Measurements from ENCODE around the gene ZNF723. TPM values are rescaled to one million over a fixed set of nuclear protein-coding genes. Genes with fewer than 3 reads are reported as not detected.
"Not testable (repeated sequence)": the region's sequence is repeated elsewhere in the genome, so short reads cannot be mapped to it uniquely, and the experiment has no call there.

The ZNF723 gene
- total and polyA plus RNA-seq, 2 experiments from 2014 or later, result not detected

DNA sequence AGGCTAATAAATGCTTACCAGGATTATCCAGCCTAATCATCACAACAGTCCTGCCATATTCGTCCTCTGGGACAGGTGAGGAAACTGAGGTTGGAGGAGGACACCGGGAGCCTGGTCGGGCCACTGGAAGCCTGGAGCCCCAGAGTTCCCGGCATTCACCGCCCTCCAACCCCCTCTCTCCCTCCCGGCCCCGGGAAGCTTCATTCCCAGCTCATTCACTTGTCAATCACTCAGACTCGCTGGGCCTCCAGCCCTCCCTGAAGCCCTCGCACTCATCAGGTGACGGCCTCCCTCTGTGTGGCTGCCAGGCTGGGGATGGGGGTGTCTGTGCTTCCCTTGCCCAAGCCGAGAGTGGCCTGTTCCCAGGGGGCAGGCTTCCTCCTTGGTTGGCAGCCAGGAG lies 25.7 kb upstream of the ZNF723 start:
- 87% methylated on average over 11 of the region's 11 CpGs for WGBS (ENCODE audit: low lambda C conversion rate, missing lambda C conversion rate)
- H3K9me3 ChIP-seq (ENCODE audit: low read depth), result no peaks in the 10 kb centered on the region
- TF ChIP-seq EZH2phosphoT487 (IDR thresholded peaks at IDR 0.05; ENCODE audit: low read depth, severe bottlenecking, unreplicated experiment), result no peak

DNA sequence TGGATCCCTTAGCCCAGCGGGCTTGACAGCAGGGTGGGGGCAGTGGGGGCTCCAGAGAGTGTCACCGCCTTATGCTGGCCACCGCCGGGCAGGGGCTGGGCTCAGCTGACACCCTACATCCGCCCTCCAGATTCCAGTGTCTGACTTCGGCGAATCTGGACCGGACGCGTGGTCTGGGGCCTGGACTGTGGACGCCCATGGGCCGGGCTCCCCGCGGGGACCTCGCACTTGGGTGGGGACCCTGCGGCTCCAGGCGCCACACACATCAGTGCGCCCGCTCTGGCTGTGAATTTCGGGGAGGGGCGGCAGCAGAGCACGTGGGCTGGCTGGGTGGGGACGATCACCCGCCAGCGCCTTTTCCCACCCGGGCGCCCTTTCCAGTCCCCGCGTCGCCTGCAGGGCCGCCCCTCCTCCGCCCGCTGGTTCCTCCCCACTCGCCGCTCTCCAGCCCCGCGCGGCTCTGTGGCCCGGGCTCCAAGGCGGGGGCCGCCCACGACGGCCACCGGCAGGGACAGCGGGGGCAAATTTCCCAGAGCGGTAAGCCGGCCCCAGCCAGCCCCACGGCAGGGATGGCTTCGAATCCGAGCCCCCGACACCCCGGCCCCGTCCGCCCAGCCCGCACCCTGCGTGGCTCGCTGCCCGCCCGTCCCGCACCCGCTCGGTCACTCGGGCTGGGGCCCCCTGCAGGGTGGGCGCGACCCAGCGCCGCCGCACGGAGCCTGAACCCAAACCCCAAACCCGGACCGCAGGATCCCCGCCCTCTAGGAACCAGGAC lies 24.8 kb upstream of the ZNF723 start:
- no peaks in the 10 kb centered on the region for H3K27me3 ChIP-seq
- no peaks in the 10 kb centered on the region for H4K20me1 ChIP-seq (ENCODE audit: insufficient read depth, poor library complexity, severe bottlenecking)
- no peaks in the 10 kb centered on the region for H3K79me2 ChIP-seq
- TF ChIP-seq, protein P1, sequence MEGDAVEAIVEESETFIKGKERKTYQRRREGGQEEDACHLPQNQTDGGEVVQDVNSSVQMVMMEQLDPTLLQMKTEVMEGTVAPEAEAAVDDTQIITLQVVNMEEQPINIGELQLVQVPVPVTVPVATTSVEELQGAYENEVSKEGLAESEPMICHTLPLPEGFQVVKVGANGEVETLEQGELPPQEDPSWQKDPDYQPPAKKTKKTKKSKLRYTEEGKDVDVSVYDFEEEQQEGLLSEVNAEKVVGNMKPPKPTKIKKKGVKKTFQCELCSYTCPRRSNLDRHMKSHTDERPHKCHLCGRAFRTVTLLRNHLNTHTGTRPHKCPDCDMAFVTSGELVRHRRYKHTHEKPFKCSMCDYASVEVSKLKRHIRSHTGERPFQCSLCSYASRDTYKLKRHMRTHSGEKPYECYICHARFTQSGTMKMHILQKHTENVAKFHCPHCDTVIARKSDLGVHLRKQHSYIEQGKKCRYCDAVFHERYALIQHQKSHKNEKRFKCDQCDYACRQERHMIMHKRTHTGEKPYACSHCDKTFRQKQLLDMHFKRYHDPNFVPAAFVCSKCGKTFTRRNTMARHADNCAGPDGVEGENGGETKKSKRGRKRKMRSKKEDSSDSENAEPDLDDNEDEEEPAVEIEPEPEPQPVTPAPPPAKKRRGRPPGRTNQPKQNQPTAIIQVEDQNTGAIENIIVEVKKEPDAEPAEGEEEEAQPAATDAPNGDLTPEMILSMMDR (IDR thresholded peaks at IDR 0.05; ENCODE audit: poor library complexity), result no peak
- TF ChIP-seq EZH2 (IDR thresholded peaks at IDR 0.05; ENCODE audit: borderline replicate concordance) (no peak), EZH2phosphoT487 (IDR thresholded peaks at IDR 0.05; ENCODE audit: low read depth, severe bottlenecking, unreplicated experiment) (no peak)
- no peaks in the 10 kb centered on the region for H3K9me3 ChIP-seq (ENCODE audit: low read depth)
- H3K9me2 ChIP-seq (replicated peaks; ENCODE audit: insufficient read depth), result no peaks in the 10 kb centered on the region
- no peak overlapping the region for H3K4me3 ChIP-seq
- DNase-seq (ENCODE audit: low spot score), result no peak
- H3K27ac ChIP-seq, result no peak overlapping the region
- WGBS (ENCODE audit: low lambda C conversion rate, missing lambda C conversion rate), result 95% methylated on average over 25 of the region's 72 CpGs
- H3K4me2 ChIP-seq, result no peak overlapping the region
- H3K4me1 ChIP-seq (ENCODE audit: insufficient read depth), result no peaks in the 10 kb centered on the region
- H3K36me3 ChIP-seq (replicated peaks; ENCODE audit: insufficient read depth, low read depth), result no peaks in the 10 kb centered on the region
- no peak overlapping the region for H2AFZ ChIP-seq

More for the DNA sequence above, 25.7 kb upstream of the ZNF723 start:
- Histone ChIP-seq H3K36me3 (replicated peaks; ENCODE audit: insufficient read depth, low read depth) (no peaks in the 10 kb centered on the region), H3K4me1 (ENCODE audit: insufficient read depth) (no peaks in the 10 kb centered on the region), H3K4me2 (no peak overlapping the region), H3K4me3 (no peak overlapping the region), H3K9me2 (replicated peaks; ENCODE audit: insufficient read depth) (no peaks in the 10 kb centered on the region), H3K79me2 (no peaks in the 10 kb centered on the region), H3K27me3 (no peaks in the 10 kb centered on the region), H3K27ac (no peak overlapping the region), H2AFZ (no peak overlapping the region), H4K20me1 (ENCODE audit: insufficient read depth, poor library complexity, severe bottlenecking) (no peaks in the 10 kb centered on the region)
- no peak for DNase-seq (ENCODE audit: low spot score)

DNA sequence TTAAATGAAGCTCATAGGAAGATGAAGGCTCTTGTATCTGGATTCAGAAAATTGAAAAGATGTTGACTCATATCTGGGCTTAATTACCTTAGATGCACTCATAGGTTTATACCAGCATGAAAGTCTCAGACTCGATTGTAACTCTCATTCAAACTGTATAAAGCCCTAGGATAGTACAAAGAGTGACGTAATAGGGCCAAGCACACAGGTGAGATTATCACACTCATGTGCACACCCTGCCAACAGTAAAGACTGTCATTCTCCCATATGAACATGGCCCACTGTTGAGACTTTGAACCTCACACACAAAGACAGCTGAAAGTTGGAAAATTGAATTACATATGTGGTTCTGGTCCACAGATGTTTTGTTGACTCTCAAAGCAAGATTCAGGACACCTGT lies 18.0 kb upstream of the ZNF723 start:
- 78% methylated on average over 2 of the region's 2 CpGs for WGBS (ENCODE audit: low lambda C conversion rate, missing lambda C conversion rate)

DNA sequence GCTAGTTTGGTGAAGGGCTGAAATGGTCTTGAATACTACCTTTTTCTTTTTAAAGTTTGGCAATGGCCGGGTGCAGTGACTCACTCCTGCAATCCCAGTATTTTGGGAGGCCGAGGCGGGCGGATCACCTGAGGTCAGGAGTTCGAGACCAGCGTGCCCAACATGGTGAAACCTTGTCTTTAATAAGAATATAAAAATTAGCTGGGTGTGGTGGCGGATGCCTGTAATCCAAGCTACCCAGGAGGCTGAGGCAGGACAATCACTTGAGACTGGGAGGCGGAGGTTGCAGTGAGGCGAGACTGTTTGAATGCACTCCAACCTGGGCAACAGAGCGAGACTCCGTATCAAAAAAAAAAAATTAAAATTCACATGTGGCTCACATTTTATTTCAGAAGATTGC lies 880 bp upstream of the ZNF723 start:
- no peak for TF ChIP-seq EZH2 (IDR thresholded peaks at IDR 0.05; ENCODE audit: borderline replicate concordance)
- Histone ChIP-seq H3K9me3 (ENCODE audit: low read depth) (peaks cover 3% of the 10 kb centered on the region), H2AFZ (no peak overlapping the region), H3K4me1 (ENCODE audit: insufficient read depth) (no peaks in the 10 kb centered on the region), H3K27ac (no peak overlapping the region), H3K4me2 (no peak overlapping the region), H3K9me2 (replicated peaks; ENCODE audit: insufficient read depth) (no peaks in the 10 kb centered on the region), H3K27me3 (no peaks in the 10 kb centered on the region), H4K20me1 (ENCODE audit: insufficient read depth, poor library complexity, severe bottlenecking) (no peaks in the 10 kb centered on the region), H3K4me3 (no peak overlapping the region), H3K36me3 (replicated peaks; ENCODE audit: insufficient read depth, low read depth) (no peaks in the 10 kb centered on the region), H3K79me2 (no peaks in the 10 kb centered on the region)
- WGBS (ENCODE audit: low lambda C conversion rate, missing lambda C conversion rate), result 89% methylated on average over 11 of the region's 11 CpGs
- no peak for DNase-seq (ENCODE audit: low spot score)

More for the DNA sequence above, 18.0 kb upstream of the ZNF723 start:
- Histone ChIP-seq H3K4me2 (no peak overlapping the region), H3K9me2 (replicated peaks; ENCODE audit: insufficient read depth) (no peaks in the 10 kb centered on the region), H3K27me3 (no peaks in the 10 kb centered on the region), H2AFZ (no peak overlapping the region), H4K20me1 (ENCODE audit: insufficient read depth, poor library complexity, severe bottlenecking) (no peaks in the 10 kb centered on the region), H3K4me3 (no peak overlapping the region), H3K4me1 (ENCODE audit: insufficient read depth) (no peaks in the 10 kb centered on the region), H3K27ac (no peak overlapping the region), H3K36me3 (replicated peaks; ENCODE audit: insufficient read depth, low read depth) (no peaks in the 10 kb centered on the region), H3K79me2 (no peaks in the 10 kb centered on the region), H3K9me3 (ENCODE audit: low read depth) (no peaks in the 10 kb centered on the region)
- TF ChIP-seq EZH2 (IDR thresholded peaks at IDR 0.05; ENCODE audit: borderline replicate concordance) (no peak), EZH2phosphoT487 (IDR thresholded peaks at IDR 0.05; ENCODE audit: low read depth, severe bottlenecking, unreplicated experiment) (no peak)
- TF ChIP-seq, protein P1 (IDR thresholded peaks at IDR 0.05; ENCODE audit: poor library complexity), result no peak
- no peak for DNase-seq (ENCODE audit: low spot score)

DNA sequence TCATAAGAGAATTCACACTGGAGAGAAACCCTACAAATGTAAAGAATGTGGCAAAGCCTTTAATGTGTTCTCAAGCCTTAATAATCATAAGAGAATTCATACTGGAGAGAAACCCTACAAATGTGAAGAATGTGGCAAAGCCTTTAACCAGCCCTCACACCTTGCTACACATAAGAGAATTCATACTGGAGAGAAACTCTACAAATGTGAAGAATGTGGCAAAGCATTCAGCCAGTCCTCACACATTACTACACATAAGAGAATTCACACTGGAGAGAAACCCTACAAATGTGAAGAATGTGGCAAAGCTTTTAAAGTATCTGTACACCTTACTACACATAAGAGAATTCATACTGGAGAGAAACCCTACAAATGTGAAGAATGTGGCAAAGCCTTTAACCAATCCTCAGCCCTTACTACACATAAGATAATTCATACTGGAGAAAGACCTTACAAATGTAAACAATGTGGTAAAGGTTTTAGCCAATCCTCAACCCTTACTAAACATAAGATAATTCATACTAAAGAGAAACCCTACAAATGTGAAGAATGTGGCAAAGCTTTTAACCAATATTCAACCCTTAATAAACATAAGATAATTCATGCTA lies 25.7 kb downstream of the ZNF723 start:
- not testable (repeated sequence) for DNase-seq (ENCODE audit: low spot score); H3K27me3 ChIP-seq; H3K9me2 ChIP-seq (replicated peaks; ENCODE audit: insufficient read depth); H2AFZ ChIP-seq; H3K79me2 ChIP-seq; H3K36me3 ChIP-seq (replicated peaks; ENCODE audit: insufficient read depth, low read depth); H3K4me2 ChIP-seq; H4K20me1 ChIP-seq (ENCODE audit: insufficient read depth, poor library complexity, severe bottlenecking); H3K4me3 ChIP-seq; H3K27ac ChIP-seq; H3K4me1 ChIP-seq (ENCODE audit: insufficient read depth)
- peaks cover 35% of the 10 kb centered on the region for H3K9me3 ChIP-seq (ENCODE audit: low read depth)
